ENCODE results near the gene FIGLA. TPM values are rescaled to one million over a fixed set of nuclear protein-coding genes. Genes with fewer than 3 reads are reported as not detected.

Gene FIGLA
- total RNA-seq, 1 experiment from 2014 or later, result not detected

- CTCF ChIA-PET, result interaction anchor here (1.2 kb wide), 1 partner anchor 12 kb away, joined by 9 read pairs; the partner anchor contains the start of gene ADD2
- ATAC-seq (no peak), DNase-seq (ENCODE audit: low spot score) (no peak)
- POLR2A ChIA-PET, result no interaction called here
- Mint-ChIP-seq H3K27ac (no peak overlapping the region; the same call in 1 of the 2 replicates), H3K36me3 (peaks cover 2% of the 10 kb centered on the region), H3K9me3 (no peaks in the 10 kb centered on the region), H3K4me1 (peaks cover 51% of the 10 kb centered on the region), H3K27me3 (ENCODE audit: low read depth) (no peaks in the 10 kb centered on the region), H3K4me3 (no peak overlapping the region)
- no peak for TF ChIP-seq GRHL2 (CRISPR knock-in tag; IDR thresholded peaks at IDR 0.05; ENCODE audit: insufficient replicate concordance, severe bottlenecking)
- no peak for TF ChIP-seq EMX1 (CRISPR knock-in tag; IDR thresholded peaks at IDR 0.05)
- no peak for TF ChIP-seq AFF4 (CRISPR knock-in tag; IDR thresholded peaks at IDR 0.05; ENCODE audit: borderline replicate concordance)
- no peak for TF ChIP-seq JAZF1 (CRISPR knock-in tag; IDR thresholded peaks at IDR 0.05)
- no peak for TF ChIP-seq TCF7 (CRISPR knock-in tag; IDR thresholded peaks at IDR 0.05; ENCODE audit: low read depth)
- no peak for TF ChIP-seq ZNF232 (CRISPR knock-in tag; IDR thresholded peaks at IDR 0.05)
- TF ChIP-seq, protein P1, sequence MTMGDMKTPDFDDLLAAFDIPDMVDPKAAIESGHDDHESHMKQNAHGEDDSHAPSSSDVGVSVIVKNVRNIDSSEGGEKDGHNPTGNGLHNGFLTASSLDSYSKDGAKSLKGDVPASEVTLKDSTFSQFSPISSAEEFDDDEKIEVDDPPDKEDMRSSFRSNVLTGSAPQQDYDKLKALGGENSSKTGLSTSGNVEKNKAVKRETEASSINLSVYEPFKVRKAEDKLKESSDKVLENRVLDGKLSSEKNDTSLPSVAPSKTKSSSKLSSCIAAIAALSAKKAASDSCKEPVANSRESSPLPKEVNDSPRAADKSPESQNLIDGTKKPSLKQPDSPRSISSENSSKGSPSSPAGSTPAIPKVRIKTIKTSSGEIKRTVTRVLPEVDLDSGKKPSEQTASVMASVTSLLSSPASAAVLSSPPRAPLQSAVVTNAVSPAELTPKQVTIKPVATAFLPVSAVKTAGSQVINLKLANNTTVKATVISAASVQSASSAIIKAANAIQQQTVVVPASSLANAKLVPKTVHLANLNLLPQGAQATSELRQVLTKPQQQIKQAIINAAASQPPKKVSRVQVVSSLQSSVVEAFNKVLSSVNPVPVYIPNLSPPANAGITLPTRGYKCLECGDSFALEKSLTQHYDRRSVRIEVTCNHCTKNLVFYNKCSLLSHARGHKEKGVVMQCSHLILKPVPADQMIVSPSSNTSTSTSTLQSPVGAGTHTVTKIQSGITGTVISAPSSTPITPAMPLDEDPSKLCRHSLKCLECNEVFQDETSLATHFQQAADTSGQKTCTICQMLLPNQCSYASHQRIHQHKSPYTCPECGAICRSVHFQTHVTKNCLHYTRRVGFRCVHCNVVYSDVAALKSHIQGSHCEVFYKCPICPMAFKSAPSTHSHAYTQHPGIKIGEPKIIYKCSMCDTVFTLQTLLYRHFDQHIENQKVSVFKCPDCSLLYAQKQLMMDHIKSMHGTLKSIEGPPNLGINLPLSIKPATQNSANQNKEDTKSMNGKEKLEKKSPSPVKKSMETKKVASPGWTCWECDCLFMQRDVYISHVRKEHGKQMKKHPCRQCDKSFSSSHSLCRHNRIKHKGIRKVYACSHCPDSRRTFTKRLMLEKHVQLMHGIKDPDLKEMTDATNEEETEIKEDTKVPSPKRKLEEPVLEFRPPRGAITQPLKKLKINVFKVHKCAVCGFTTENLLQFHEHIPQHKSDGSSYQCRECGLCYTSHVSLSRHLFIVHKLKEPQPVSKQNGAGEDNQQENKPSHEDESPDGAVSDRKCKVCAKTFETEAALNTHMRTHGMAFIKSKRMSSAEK (CRISPR knock-in tag; IDR thresholded peaks at IDR 0.05; ENCODE audit: borderline replicate concordance), result no peak
- no peak for TF ChIP-seq ZNF317 (CRISPR knock-in tag; IDR thresholded peaks at IDR 0.05; ENCODE audit: borderline replicate concordance, low read depth)
- TF ChIP-seq CBFB (CRISPR knock-in tag; IDR thresholded peaks at IDR 0.05; ENCODE audit: low read depth), result no peak
- TF ChIP-seq RORB (CRISPR knock-in tag; IDR thresholded peaks at IDR 0.05), result no peak
- no peak for TF ChIP-seq IRF1 (CRISPR knock-in tag; IDR thresholded peaks at IDR 0.05)
- no peak for TF ChIP-seq NFATC4 (CRISPR knock-in tag; IDR thresholded peaks at IDR 0.05)
- TF ChIP-seq NR3C1 (CRISPR knock-in tag; conservative IDR thresholded peaks at IDR 0.05; ENCODE audit: low read depth), result no peak
- TF ChIP-seq NR2C2 (CRISPR knock-in tag; IDR thresholded peaks at IDR 0.05), result no peak
- TF ChIP-seq USF2 (CRISPR knock-in tag; IDR thresholded peaks at IDR 0.05), result no peak
- no peak for TF ChIP-seq HMGXB4 (CRISPR knock-in tag; IDR thresholded peaks at IDR 0.05)
- TF ChIP-seq, protein P2, sequence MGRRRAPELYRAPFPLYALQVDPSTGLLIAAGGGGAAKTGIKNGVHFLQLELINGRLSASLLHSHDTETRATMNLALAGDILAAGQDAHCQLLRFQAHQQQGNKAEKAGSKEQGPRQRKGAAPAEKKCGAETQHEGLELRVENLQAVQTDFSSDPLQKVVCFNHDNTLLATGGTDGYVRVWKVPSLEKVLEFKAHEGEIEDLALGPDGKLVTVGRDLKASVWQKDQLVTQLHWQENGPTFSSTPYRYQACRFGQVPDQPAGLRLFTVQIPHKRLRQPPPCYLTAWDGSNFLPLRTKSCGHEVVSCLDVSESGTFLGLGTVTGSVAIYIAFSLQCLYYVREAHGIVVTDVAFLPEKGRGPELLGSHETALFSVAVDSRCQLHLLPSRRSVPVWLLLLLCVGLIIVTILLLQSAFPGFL (CRISPR knock-in tag; IDR thresholded peaks at IDR 0.05; ENCODE audit: borderline replicate concordance), result no peak
Observed at GRCh38 chr2:70756128-70756527, 34.3 kb downstream of the FIGLA start.

Measured in WTC11 (cell line).